H1 (cell line): ENCODE measurements around the gene SHOC1. TPM values are rescaled to one million over a fixed set of nuclear protein-coding genes. Genes with fewer than 3 reads are reported as not detected.

Experiments
- CTCF ChIA-PET: fragments of 300-600 bp; sonication (Branson Sonifier 250); formaldehyde crosslinking; loops from one replicate; lab custom pipeline; 2021; ENCODE audit not compliant: partially characterized antibody; lab: Charles Lee
- POLR2A ChIA-PET: fragments of 300-600 bp; sonication (Branson Sonifier 250); formaldehyde crosslinking; loops from one replicate; lab custom pipeline; 2021; ENCODE audit warnings: inconsistent platforms; ENCODE audit not compliant: partially characterized antibody; lab: Charles Lee
- DNase-seq, 2 experiments: peaks; one replicate each; pipeline versions ENCODE4 v3.0.0 to v3.0.0-alpha.2; 2010 to 2022; ENCODE audit warnings: low spot score in 2 of 2, low read depth in 1 of 2, mixed read lengths in 1 of 2
- FAIRE-seq: peaks from 2 replicates; lab custom pipeline; 2011; peaks lifted over from hg19 to GRCh38; lab: Jason Lieb, UNC
- H2AFZ ChIP-seq: 2 replicates; pipeline ENCODE4 v1.8.1; 2012; ENCODE audit warnings: low read length, inconsistent platforms
- H2AK5ac ChIP-seq: 2 replicates; pipeline ENCODE4 v1.6.1; 2013; ENCODE audit warnings: low read depth, low read length
- H2BK120ac ChIP-seq: replicated peaks from 2 replicates; pipeline ENCODE3; 2013; ENCODE audit warnings: low read depth, low read length, inconsistent platforms
- H2BK12ac ChIP-seq: 2 replicates; pipeline ENCODE4 v1.6.1; 2013; ENCODE audit warnings: low read depth, low read length
- H2BK15ac ChIP-seq: 2 replicates; pipeline ENCODE4 v1.6.1; 2013; ENCODE audit warnings: low read length
- H2BK20ac ChIP-seq: 2 replicates; pipeline ENCODE4 v1.6.1; 2013; ENCODE audit warnings: low read length
- H2BK5ac ChIP-seq: 2 replicates; pipeline ENCODE4 v1.6.1; 2013; ENCODE audit warnings: low read depth, low read length
- H3K14ac ChIP-seq: 2 replicates; pipeline ENCODE4 v1.6.1; 2013; ENCODE audit warnings: inconsistent platforms; ENCODE audit not compliant: insufficient read length
- H3K18ac ChIP-seq: 2 replicates; pipeline ENCODE4 v1.6.1; 2013; ENCODE audit warnings: low read length; ENCODE audit errors: extremely low read depth
- H3K23ac ChIP-seq: 2 replicates; pipeline ENCODE4 v1.6.1; 2013; ENCODE audit warnings: inconsistent platforms; ENCODE audit not compliant: insufficient read length
- H3K23me2 ChIP-seq: 2 replicates; pipeline ENCODE4 v1.6.1; 2013; ENCODE audit warnings: low read depth, low read length
- H3K27ac ChIP-seq: 2 replicates; pipeline ENCODE4 v1.6.1; 2011; ENCODE audit warnings: low read depth, low read length, inconsistent platforms
- H3K27me3 ChIP-seq, 4 experiments: replicated peaks in 1 of 4; 1 replicate in 1 of 4; 2 replicates in 3 of 4; pipeline versions ENCODE4 v1.6.1 to v1.8.1; 2011 to 2013; ENCODE audit warnings: low read length in 3 of 4, mild to moderate bottlenecking in 3 of 4, inconsistent platforms in 2 of 4, mixed read lengths in 2 of 4, moderate library complexity in 1 of 4; ENCODE audit not compliant: control insufficient read depth in 3 of 4, insufficient read depth in 3 of 4; ENCODE audit errors: extremely low read depth in 1 of 4
- H3K36me3 ChIP-seq, 4 experiments: 2 replicates each; pipeline versions ENCODE4 v1.6.1 to v1.8.1; 2011 to 2013; ENCODE audit warnings: mild to moderate bottlenecking in 4 of 4, low read length in 3 of 4, moderate library complexity in 2 of 4, control low read depth in 1 of 4, inconsistent platforms in 1 of 4; ENCODE audit not compliant: insufficient read depth in 4 of 4, control insufficient read depth in 2 of 4
- H3K4ac ChIP-seq: replicated peaks from 2 replicates; pipeline ENCODE3; 2013; ENCODE audit warnings: low read length, low read depth, mixed read lengths, inconsistent platforms; ENCODE audit not compliant: insufficient read length
- H3K4me1 ChIP-seq, 4 experiments: replicated peaks in 1 of 4; 1 replicate in 1 of 4; 2 replicates in 3 of 4; pipeline versions ENCODE4 v1.6.1 to v1.8.1; 2011 to 2013; ENCODE audit warnings: low read length in 3 of 4, inconsistent platforms in 2 of 4, mixed read lengths in 1 of 4; ENCODE audit not compliant: insufficient read depth in 4 of 4, control insufficient read depth in 3 of 4
- H3K4me2 ChIP-seq, 2 experiments: 2 replicates each; pipeline versions ENCODE4 v1.6.1 to v1.8.1; 2011 to 2013; ENCODE audit warnings: low read depth in 2 of 2, low read length in 2 of 2, control low read depth in 1 of 2, inconsistent platforms in 1 of 2, mild to moderate bottlenecking in 1 of 2; ENCODE audit not compliant: insufficient read depth in 1 of 2
- H3K4me3 ChIP-seq, 4 experiments: fragments of 200-600, 300-600 bp in 1 of 4; sonication (generic), shearing (Covaris generic), sonication (Bioruptor Twin) in 1 of 4; 2 replicates each; pipeline versions ENCODE4 v1.5.1 to v1.8.1; 2011 to 2016; ENCODE audit warnings: low read length in 4 of 4, low read depth in 3 of 4, control low read depth in 2 of 4, inconsistent platforms in 2 of 4, mild to moderate bottlenecking in 2 of 4, mixed read lengths in 1 of 4, moderate library complexity in 1 of 4; ENCODE audit not compliant: insufficient read depth in 2 of 4; ENCODE audit errors: extremely low read depth in 1 of 4
- H3K56ac ChIP-seq: replicated peaks from 2 replicates; pipeline ENCODE3; 2013; ENCODE audit warnings: low read depth, mild to moderate bottlenecking, mixed read lengths, low read length, inconsistent platforms; ENCODE audit not compliant: insufficient read length
- H3K79me1 ChIP-seq: 2 replicates; pipeline ENCODE4 v1.6.1; 2013; ENCODE audit warnings: low read depth, low read length, control low read depth
- H3K79me2 ChIP-seq, 2 experiments: 2 replicates each; pipeline versions ENCODE4 v1.6.1 to v1.8.1; 2012 to 2013; ENCODE audit warnings: low read length in 2 of 2, mild to moderate bottlenecking in 2 of 2, inconsistent platforms in 1 of 2; ENCODE audit not compliant: insufficient read depth in 2 of 2, control insufficient read depth in 1 of 2
- H3K9ac ChIP-seq, 4 experiments: replicated peaks in 1 of 4; 1 replicate in 1 of 4; 2 replicates in 3 of 4; pipeline versions ENCODE4 v1.6.1 to v1.8.1; 2011 to 2013; ENCODE audit warnings: low read depth in 3 of 4, low read length in 3 of 4, control low read depth in 2 of 4, mild to moderate bottlenecking in 2 of 4, moderate library complexity in 2 of 4, inconsistent platforms in 1 of 4; ENCODE audit errors: extremely low read depth in 1 of 4
- H3K9me3 ChIP-seq, 2 experiments: 2 replicates each; pipeline versions ENCODE4 v1.6.1 to v1.8.1; 2012 to 2013; ENCODE audit warnings: mild to moderate bottlenecking in 2 of 2, moderate library complexity in 2 of 2, control low read depth in 1 of 2, inconsistent platforms in 1 of 2, low read depth in 1 of 2, low read length in 1 of 2, mixed read lengths in 1 of 2; ENCODE audit not compliant: insufficient read depth in 2 of 2
- H4K20me1 ChIP-seq, 2 experiments: replicated peaks in 1 of 2; 2 replicates each; pipeline versions ENCODE3 to v1.8.1; 2011 to 2013; ENCODE audit warnings: inconsistent platforms in 2 of 2, low read length in 2 of 2, mild to moderate bottlenecking in 1 of 2; ENCODE audit not compliant: insufficient read depth in 2 of 2, control insufficient read depth in 1 of 2
- H4K5ac ChIP-seq: 2 replicates; pipeline ENCODE4 v1.6.1; 2013; ENCODE audit warnings: low read length, low read depth, mixed read lengths, inconsistent platforms; ENCODE audit not compliant: insufficient read length
- H4K8ac ChIP-seq: 2 replicates; pipeline ENCODE4 v1.8.0; 2013; ENCODE audit warnings: mild to moderate bottlenecking, moderate library complexity, low read length, inconsistent platforms; ENCODE audit not compliant: insufficient read depth; ENCODE audit errors: extremely low read depth
- H4K91ac ChIP-seq: replicated peaks from 2 replicates; pipeline ENCODE3; 2013; ENCODE audit warnings: low read length, mixed read lengths, inconsistent platforms; ENCODE audit not compliant: insufficient read length
- JUN ChIP-seq: IDR thresholded peaks from 2 replicates; pipeline ENCODE4 v1.6.1; 2011; ENCODE audit warnings: low read depth, mild to moderate bottlenecking, improper control_type of control experiment, low read length
- KDM5A ChIP-seq: fragments of 200-600 bp; IDR thresholded peaks from 2 replicates; pipeline ENCODE4 v1.7.1; 2012; ENCODE audit warnings: mild to moderate bottlenecking, low read length, inconsistent platforms, mixed read lengths
- PHF8 ChIP-seq: fragments of 200-600 bp; sonication (generic); conservative IDR thresholded peaks from 2 replicates; pipeline ENCODE4 v1.7.1; 2012; ENCODE audit warnings: low read depth, mild to moderate bottlenecking, inconsistent platforms, low read length, moderate library complexity
- TCF12 ChIP-seq: IDR thresholded peaks from 2 replicates; pipeline ENCODE4 v1.6.1; 2011; ENCODE audit warnings: low read depth, mild to moderate bottlenecking, low read length
- WGBS, 2 experiments: shearing (Covaris generic) in 1 of 2; methylation state at CpG; one replicate each; pipeline versions ENCODE4 v1.1.6 to v1.1.7; 2013 to 2015; ENCODE audit warnings: low lambda C conversion rate in 2 of 2, mixed read lengths in 2 of 2, inconsistent platforms in 1 of 2, low coverage in 1 of 2, missing lambda C conversion rate in 1 of 2; ENCODE audit not compliant: insufficient replicate concordance in 2 of 2, insufficient coverage in 1 of 2, insufficient read length in 1 of 2; ENCODE audit errors: extremely low coverage in 1 of 2, missing lambda C conversion rate in 1 of 2; 5-methylcytosine and 5-hydroxymethylcytosine counted together
- polyA plus RNA-seq, 7 experiments: library from polyadenylated mRNA; depleted of rRNA in 3 of 7; stranded (reverse) in 5 of 7; unstranded in 2 of 7; fragments of >200 nt in 5 of 7; fragments of 200-250 nt in 2 of 7; gene quantifications; 1 replicate in 5 of 7; 2 replicates in 1 of 7; 4 replicates in 1 of 7; pipeline versions ENCODE4 v1.2.1 to v1.2.3, GENCODE V29; 2011 to 2013; ENCODE audit warnings: missing spikeins in 2 of 7, mixed read lengths in 2 of 7
- total RNA-seq: library from RNA; stranded (reverse); fragmentation: NEBNext Ultra II Directional; extraction: Animal tissue kit (Norgen Biotek cat#: 25700); gene quantifications from 2 replicates; pipeline ENCODE4 v1.2.1, GENCODE V29; 2021

SHOC1 gene
- total and polyA plus RNA-seq, 2 of the 8 experiments (the other 6 are each of a cell fraction or from before 2014, with no cell fraction given), result not detected

DNA sequence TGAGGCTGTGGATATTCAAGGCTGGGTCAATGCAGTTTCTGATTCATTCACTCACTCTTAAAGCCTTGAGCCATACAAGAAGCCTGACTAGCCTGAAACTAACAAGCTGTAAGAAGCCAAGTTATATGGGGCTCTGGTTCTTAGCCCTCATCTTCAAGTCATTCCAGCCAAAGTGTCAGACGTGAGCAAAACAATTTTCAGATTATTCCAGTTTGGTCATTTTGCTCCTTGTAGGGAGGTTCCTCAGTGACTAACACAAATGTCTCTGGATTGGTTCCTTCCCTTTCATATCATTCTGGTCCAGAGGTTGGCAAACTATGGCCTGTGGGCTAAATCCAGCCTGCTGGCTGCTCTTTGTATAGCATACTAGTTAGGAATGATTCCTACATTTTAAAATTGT lies 12.5 kb upstream of the SHOC1 start:
- ChIA-PET CTCF (no interaction called here), POLR2A (no interaction called here)
- H4K5ac ChIP-seq, result no peak overlapping the region
- no peak for TF ChIP-seq KDM5A
- TF ChIP-seq PHF8, result no peak
- no peak for TF ChIP-seq JUN
- TF ChIP-seq TCF12, result no peak
- H2BK120ac ChIP-seq, result no peak overlapping the region
- H2BK5ac ChIP-seq, result no peak overlapping the region
- no peak overlapping the region for H3K56ac ChIP-seq
- WGBS, 2 experiments, result 85% methylated on average over 1 of the region's 1 CpG; no CpG with 5 or more reads in 1 of the 2 experiments
- H2AFZ ChIP-seq, result no peak overlapping the region
- no peak overlapping the region for H3K23ac ChIP-seq
- no peaks in the 10 kb centered on the region for H3K9me3 ChIP-seq
- no peaks in the 10 kb centered on the region for H3K36me3 ChIP-seq
- FAIRE-seq, result no peak
- no peak overlapping the region for H3K9ac ChIP-seq
- H2BK12ac ChIP-seq, result no peak overlapping the region
- H3K79me2 ChIP-seq, result no peaks in the 10 kb centered on the region
- no peaks in the 10 kb centered on the region for H4K20me1 ChIP-seq
- H3K4ac ChIP-seq, result no peak overlapping the region
- no peak overlapping the region for H2AK5ac ChIP-seq
- no peak overlapping the region for H2BK20ac ChIP-seq
- no peaks in the 10 kb centered on the region for H3K79me1 ChIP-seq
- H3K18ac ChIP-seq, result no peak overlapping the region
- DNase-seq, result no peak
- H3K27me3 ChIP-seq, result no peaks in the 10 kb centered on the region
- no peak overlapping the region for H4K8ac ChIP-seq
- H3K27ac ChIP-seq, result no peak overlapping the region
- H3K14ac ChIP-seq, result no peak overlapping the region
- H3K4me2 ChIP-seq, result no peak overlapping the region
- H4K91ac ChIP-seq, result no peak overlapping the region
- no peaks in the 10 kb centered on the region for H3K23me2 ChIP-seq
- no peaks in the 10 kb centered on the region for H3K4me1 ChIP-seq
- no peak overlapping the region for H3K4me3 ChIP-seq
- H2BK15ac ChIP-seq, result no peak overlapping the region
